HEK293 (cell line): ENCODE results near the gene CD53.
A peak's percentile ranks its signal among the peaks of the same experiment; 100 is the strongest.

Source experiments
- CTCF ChIP-seq: fragments of 450-650 bp; formaldehyde crosslinking; IDR thresholded peaks from 2 replicates; pipeline ENCODE4 v1.5.1; 2016; ENCODE audit warnings: missing biosample characterization, missing genetic modification characterization
- GFI1B ChIP-seq: fragments of 450-650 bp; formaldehyde crosslinking; IDR thresholded peaks from 2 replicates; pipeline ENCODE4 v1.5.1; 2016; ENCODE audit warnings: missing biosample characterization, missing genetic modification characterization
- TSHZ1 ChIP-seq: fragments of 450-650 bp; formaldehyde crosslinking; IDR thresholded peaks from 2 replicates; pipeline ENCODE4 v1.5.1; 2016; ENCODE audit warnings: missing biosample characterization, missing genetic modification characterization, borderline replicate concordance
- WT1 ChIP-seq: fragments of 450-650 bp; formaldehyde crosslinking; IDR thresholded peaks from 2 replicates; pipeline ENCODE4 v1.5.1; 2016; ENCODE audit warnings: missing biosample characterization, missing genetic modification characterization
- ZFP41 ChIP-seq: fragments of 450-650 bp; formaldehyde crosslinking; IDR thresholded peaks from 2 replicates; pipeline ENCODE4 v1.5.1; 2016; ENCODE audit warnings: missing biosample characterization, missing genetic modification characterization, borderline replicate concordance
- ZNF148 ChIP-seq: fragments of 450-650 bp; formaldehyde crosslinking; IDR thresholded peaks from 2 replicates; pipeline ENCODE4 v1.5.0; 2017; ENCODE audit warnings: missing biosample characterization, missing genetic modification characterization, borderline replicate concordance
- ZNF292 ChIP-seq: fragments of 450-650 bp; formaldehyde crosslinking; IDR thresholded peaks from 2 replicates; pipeline ENCODE4 v1.5.1; 2016; ENCODE audit warnings: low read depth, missing biosample characterization, missing genetic modification characterization, borderline replicate concordance
- ZNF311 ChIP-seq: fragments of 450-650 bp; formaldehyde crosslinking; IDR thresholded peaks from 2 replicates; pipeline ENCODE4 v1.5.1; 2017; ENCODE audit warnings: missing biosample characterization, missing genetic modification characterization, borderline replicate concordance
- ZNF37A ChIP-seq: fragments of 450-650 bp; IDR thresholded peaks from 2 replicates; pipeline ENCODE4 v1.5.1; 2018; ENCODE audit warnings: missing biosample characterization, missing genetic modification characterization
- ZNF391 ChIP-seq: fragments of 450-650 bp; formaldehyde crosslinking; IDR thresholded peaks from 2 replicates; pipeline ENCODE4 v1.5.1; 2016; ENCODE audit warnings: low read depth, missing biosample characterization, missing genetic modification characterization, borderline replicate concordance
- ZNF514 ChIP-seq: fragments of 450-650 bp; formaldehyde crosslinking; IDR thresholded peaks from 2 replicates; pipeline ENCODE4 v1.5.1; 2016; ENCODE audit warnings: missing biosample characterization, missing genetic modification characterization
- ZNF518A ChIP-seq: fragments of 450-650 bp; formaldehyde crosslinking; conservative IDR thresholded peaks from 2 replicates; pipeline ENCODE4 v1.5.1; 2016; ENCODE audit warnings: low read depth, missing biosample characterization, missing genetic modification characterization
- ZNF548 ChIP-seq: fragments of 450-650 bp; formaldehyde crosslinking; IDR thresholded peaks from 2 replicates; pipeline ENCODE4 v1.5.1; 2016; ENCODE audit warnings: missing biosample characterization, missing genetic modification characterization
- ZNF549 ChIP-seq: fragments of 450-650 bp; IDR thresholded peaks from 2 replicates; pipeline ENCODE4 v1.5.1; 2018; ENCODE audit warnings: missing biosample characterization, missing genetic modification characterization, mild to moderate bottlenecking, inconsistent platforms, moderate library complexity
- ZSCAN4 ChIP-seq: fragments of 450-650 bp; formaldehyde crosslinking; IDR thresholded peaks from 2 replicates; pipeline ENCODE4 v1.5.1; 2017; ENCODE audit warnings: missing biosample characterization, missing genetic modification characterization
- TF ChIP-seq, protein P1 (sequence below): fragments of 450-650 bp; formaldehyde crosslinking; IDR thresholded peaks from 2 replicates; pipeline ENCODE4 v1.5.1; 2017; ENCODE audit warnings: missing biosample characterization, missing genetic modification characterization

CD53 gene

DNA sequence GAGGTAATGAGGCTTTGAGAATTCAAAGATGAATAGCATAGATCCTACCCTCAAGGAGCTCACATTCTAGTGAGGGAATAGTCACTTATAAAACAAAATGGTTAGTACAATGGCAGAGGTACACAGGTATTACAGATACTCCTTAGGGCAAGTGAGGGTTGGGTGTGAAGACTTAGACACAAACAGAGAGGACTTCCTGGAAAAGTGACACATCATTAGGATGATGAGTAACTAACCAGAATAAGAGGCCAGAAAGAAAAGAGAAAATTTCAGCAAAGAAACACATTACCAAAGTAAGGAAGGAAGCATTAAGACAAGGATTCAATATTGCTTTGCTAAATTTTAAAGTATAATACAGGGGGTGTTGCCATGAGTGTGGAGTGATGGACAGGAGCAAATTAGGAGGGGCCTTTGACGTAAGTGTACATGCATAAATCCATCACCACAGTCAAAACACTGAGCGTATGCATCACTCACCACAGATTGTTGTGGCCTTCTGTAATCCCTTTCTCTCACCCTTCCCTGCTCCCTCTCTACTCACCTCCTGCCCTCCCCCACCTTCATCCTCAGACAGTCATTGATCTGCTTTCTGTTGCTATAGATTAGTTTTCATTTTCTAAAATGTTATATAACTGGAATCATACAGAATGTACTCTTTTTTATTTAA is 7.9 kb downstream of the CD53 start (continued):
- TF ChIP-seq ZSCAN4 (tag by site-specific recombination) (no peak), ZFP41 (tag by site-specific recombination) (no peak), ZNF37A (tag by site-specific recombination) (no peak), GFI1B (tag by site-specific recombination) (no peak), CTCF (tag by site-specific recombination) (no peak), WT1 (peak; percentile 92), ZNF548 (tag by site-specific recombination) (no peak), ZNF549 (tag by site-specific recombination) (no peak), ZNF514 (tag by site-specific recombination) (no peak), ZNF148 (no peak), ZNF518A (tag by site-specific recombination) (no peak), ZNF311 (no peak), TSHZ1 (tag by site-specific recombination) (peak; percentile 86), ZNF292 (tag by site-specific recombination) (no peak), ZNF391 (tag by site-specific recombination) (peak; percentile 61; the same call in 1 of the 2 replicates)
- TF ChIP-seq, protein P1, sequence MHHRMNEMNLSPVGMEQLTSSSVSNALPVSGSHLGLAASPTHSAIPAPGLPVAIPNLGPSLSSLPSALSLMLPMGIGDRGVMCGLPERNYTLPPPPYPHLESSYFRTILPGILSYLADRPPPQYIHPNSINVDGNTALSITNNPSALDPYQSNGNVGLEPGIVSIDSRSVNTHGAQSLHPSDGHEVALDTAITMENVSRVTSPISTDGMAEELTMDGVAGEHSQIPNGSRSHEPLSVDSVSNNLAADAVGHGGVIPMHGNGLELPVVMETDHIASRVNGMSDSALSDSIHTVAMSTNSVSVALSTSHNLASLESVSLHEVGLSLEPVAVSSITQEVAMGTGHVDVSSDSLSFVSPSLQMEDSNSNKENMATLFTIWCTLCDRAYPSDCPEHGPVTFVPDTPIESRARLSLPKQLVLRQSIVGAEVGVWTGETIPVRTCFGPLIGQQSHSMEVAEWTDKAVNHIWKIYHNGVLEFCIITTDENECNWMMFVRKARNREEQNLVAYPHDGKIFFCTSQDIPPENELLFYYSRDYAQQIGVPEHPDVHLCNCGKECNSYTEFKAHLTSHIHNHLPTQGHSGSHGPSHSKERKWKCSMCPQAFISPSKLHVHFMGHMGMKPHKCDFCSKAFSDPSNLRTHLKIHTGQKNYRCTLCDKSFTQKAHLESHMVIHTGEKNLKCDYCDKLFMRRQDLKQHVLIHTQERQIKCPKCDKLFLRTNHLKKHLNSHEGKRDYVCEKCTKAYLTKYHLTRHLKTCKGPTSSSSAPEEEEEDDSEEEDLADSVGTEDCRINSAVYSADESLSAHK (tag by site-specific recombination) = no peak
